Breast epithelium (tissue), 3 donors: Measurements from ENCODE around the gene NLRP9.

Source experiments
- POLR2A ChIP-seq: fragments of 450-650 bp; IDR thresholded peaks from one replicate; pipeline ENCODE4 v1.6.1; 2016; ENCODE audit warnings: antibody characterized with exemption, mild to moderate bottlenecking, moderate library complexity
- POLR2AphosphoS5 ChIP-seq, 3 donors: sonication (generic); formaldehyde crosslinking; IDR thresholded peaks; one replicate each; pipeline ENCODE4 v1.6.1; 2017; ENCODE audit warnings: antibody characterized with exemption in 3 of 3

DNA sequence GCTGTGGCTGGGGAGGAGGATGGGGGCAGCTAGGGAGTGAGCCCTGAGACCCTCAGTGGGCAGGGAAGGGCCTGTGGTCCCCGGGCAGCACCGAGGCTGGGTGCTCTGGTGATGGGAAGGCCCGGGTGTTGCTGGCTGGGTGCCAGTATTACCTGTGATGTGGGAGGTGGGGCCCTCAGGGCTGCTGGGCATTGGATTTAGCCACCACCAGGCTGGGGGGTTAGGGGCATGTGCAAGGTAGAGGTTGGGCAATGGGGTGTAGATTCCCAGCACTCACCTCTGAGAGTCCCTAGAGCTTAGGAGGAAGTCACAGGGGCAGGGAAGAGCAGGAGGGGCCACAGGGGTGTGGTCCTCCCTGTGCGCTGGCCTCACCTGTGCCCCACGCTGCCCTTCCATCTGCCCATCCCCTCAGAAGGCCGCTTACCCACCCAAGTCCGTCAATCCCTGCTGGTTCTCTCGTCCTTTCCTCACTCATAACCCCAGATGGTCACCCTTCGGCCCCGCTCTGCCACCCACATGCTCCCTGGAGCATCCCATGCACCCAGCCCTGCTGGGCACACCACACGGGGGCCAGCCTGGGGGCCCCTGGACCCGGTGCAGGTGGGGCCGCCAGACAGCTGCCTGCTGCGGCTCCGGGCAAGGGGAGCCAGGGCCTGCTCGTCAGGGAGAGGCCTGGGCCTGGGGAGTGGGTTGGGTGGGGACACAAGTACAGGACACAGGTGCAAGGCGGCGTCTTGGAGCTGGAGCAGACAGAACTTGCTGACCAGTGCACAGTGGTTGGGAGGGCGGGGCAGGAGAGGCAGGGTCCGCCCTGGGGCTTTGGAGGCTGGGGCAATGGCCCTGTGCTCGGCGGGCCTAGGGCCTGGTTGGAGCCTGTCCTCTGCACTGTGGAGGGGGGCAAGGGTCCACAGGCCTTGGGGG lies 50.7 kb downstream of the NLRP9 start:
- TF ChIP-seq POLR2AphosphoS5 (IDR thresholded peaks at IDR 0.05) = no peak
- no peak for TF ChIP-seq POLR2A
